Measurements from ENCODE around the gene LRRC37A2.
"Not testable (repeated sequence)": the region's sequence is repeated elsewhere in the genome, so short reads cannot be mapped to it uniquely, and the experiment has no call there.

LRRC37A2 gene

DNA sequence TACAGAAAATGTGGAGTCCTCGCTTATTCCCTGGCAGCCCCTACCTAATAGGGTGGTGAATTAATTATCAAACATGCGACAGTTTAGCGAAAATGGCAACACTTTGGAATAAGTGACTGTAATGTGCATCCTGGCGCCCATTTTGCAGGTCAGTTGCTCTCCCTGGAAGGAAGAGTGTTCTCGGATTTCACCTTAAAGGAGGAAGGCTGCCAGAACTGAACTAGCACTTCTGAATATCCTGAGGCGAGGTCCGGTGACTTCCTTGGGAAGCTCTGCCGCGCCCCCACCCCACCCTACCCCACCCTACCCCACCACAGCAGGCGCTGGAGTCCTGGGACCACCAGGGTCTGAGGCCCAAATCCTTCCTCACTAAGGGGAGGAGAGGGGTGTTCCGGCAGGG, at the start of gene LRRC37A2:
Gene LRRC37A2 (plus strand): TSS at position 301 of the 400 bp plus-strand sequence. CDS start 245 bp downstream, outside the sequence.
- not testable (repeated sequence) for DNase-seq

- not testable (repeated sequence) for DNase-seq
These were observed 44.6 kb upstream of the LRRC37A2 start for GRCh38 chr17:46467618-46468017.

GRCh38 chr17:46474489-46474888, 37.8 kb upstream of the LRRC37A2 start:
- not testable (repeated sequence) for DNase-seq

- DNase-seq: not testable (repeated sequence)
These were observed 36.7 kb upstream of the LRRC37A2 start for GRCh38 chr17:46475583-46475982.

DNA sequence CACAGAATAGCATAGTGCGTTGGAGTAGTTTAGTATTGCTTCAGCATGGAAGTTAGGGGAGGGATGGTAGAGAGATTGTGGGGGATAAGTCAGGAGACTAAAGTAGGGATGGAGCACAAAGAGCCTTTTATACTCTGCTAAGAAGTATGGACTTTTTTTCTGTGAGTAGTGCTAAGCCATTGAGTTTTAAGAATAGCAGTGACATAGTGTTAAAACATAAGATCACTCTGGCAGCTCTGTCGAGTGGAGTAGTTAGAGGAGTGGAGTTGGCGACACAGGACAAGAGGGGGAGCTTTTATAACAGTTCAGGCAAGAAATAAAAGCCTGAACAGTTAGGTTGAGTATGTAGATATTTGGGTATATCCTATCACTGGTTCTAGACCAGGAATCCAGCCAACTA, 33.4 kb upstream of the LRRC37A2 start:
- DNase-seq: not testable (repeated sequence)

DNA sequence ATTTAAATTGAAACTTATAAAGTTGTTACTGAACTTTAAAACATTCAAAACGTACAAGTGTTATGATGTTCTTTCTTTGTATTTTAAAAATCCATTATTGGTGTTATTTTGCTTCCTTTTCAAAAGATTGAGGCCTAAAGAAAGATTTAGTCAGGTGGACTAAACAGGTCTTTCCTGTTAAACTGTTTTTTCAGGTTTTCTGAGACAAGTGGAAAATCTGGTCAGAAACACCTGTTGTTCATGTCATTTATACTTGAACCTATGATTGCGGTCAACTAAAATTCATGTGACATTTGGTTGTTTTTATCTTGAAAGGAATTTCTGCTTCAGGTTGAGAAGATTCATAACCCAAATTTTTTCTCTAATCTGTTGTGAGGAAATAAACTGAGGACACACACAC, 31.0 kb upstream of the LRRC37A2 start:
- not testable (repeated sequence) for DNase-seq

DNA sequence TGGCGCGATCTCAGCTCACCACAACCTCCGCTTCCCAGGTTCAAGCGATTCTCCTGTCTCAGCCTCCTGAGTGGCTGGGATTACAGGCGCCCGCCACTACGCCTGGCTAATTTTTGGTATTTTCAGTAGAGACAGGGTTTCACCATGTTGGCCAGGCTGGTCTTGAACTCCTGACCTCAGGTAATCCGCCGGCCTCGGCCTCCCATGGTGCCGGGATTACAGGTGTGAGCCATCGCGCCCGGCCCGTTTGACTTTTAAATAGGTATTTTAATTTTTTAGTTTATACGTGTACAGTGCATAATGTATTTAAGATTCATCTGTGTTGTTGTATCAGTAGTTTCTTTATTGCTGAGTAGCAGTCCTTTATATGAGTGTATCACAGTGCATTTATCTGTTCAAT, 20.2 kb upstream of the LRRC37A2 start:
- DNase-seq: not testable (repeated sequence)

- DNase-seq: not testable (repeated sequence)
These were observed 12.7 kb upstream of the LRRC37A2 start for GRCh38 chr17:46499437-46500139.

DNA sequence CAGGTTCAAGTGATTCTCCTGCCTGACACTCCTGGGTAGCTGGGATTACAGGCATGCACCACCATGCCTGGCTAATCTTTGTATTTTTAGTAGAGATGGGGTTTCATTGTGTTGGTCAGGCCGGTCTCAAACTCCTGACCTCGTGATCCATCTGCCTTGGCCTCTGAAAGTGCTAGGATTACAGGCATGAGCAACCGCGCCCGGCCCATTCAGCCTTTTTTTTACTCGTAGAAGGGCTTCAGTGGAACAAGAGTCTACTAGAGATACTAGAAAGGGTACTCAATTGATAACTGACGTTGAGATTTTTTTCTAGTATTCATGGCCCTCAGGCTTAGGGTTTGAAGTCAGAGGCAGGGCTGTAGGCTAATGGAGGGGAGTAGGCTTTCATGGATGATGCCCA, 6.4 kb upstream of the LRRC37A2 start:
- not testable (repeated sequence) for DNase-seq

GRCh38 chr17:46534716-46535115, 22.4 kb downstream of the LRRC37A2 start:
- not testable (repeated sequence) for DNase-seq

DNA sequence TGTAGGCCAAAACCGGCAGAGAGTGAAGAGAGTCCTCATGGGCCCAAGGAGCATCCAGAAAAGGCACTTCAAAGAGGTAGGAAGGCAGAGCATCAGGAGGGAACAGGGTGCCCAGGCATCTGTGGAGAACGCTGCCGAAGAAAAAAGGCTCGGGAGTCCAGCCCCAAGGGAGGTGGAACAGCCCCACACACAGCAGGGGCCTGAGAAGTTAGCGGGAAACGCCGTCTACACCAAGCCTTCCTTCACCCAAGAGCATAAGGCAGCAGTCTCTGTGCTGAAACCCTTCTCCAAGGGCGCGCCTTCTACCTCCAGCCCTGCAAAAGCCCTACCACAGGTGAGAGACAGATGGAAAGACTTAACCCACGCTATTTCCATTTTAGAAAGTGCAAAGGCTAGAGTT, 36.3 kb downstream of the LRRC37A2 start:
- DNase-seq: not testable (repeated sequence)

GRCh38 chr17:46559155-46559554, 46.9 kb downstream of the LRRC37A2 start:
- DNase-seq: not testable (repeated sequence)

DNA sequence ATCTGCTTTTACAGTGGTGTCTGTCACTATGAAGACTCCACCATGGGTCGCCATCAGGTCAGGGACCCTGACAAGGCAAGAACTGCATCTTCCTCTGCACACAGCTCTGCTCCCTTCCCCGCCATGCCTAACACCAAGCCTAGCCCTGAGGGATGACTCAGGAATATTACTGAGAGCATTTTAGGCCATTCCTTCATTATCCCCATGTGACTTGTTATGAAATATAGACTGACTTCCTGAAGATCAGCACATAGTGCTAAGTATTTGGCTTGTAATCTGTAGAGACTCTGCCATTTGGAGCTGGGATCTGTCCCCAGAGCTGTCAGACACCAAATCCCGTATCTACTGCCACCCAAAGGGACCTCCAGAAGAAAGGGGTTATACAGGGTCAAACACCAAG, 47.8 kb downstream of the LRRC37A2 start:
- DNase-seq: not testable (repeated sequence)

DNA sequence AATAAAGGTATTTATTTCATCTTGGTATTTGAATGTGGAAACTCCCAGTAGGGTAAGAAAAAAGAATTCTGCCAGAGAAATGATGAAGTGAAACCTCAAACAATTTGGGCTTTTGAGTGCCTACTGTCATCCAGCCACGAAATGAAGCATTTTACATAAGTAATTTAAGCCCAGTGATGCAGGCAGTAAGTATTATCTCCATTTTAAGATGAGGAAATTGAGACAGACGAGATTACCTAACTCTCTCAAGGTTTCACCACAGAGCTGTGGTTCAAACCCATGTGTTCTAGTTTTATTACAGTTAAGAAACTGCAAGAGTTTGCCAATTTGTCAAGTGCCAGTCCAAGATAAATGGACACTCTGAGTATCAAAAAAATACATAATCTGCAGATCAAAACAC, 54.0 kb downstream of the LRRC37A2 start:
- DNase-seq: not testable (repeated sequence)

DNA sequence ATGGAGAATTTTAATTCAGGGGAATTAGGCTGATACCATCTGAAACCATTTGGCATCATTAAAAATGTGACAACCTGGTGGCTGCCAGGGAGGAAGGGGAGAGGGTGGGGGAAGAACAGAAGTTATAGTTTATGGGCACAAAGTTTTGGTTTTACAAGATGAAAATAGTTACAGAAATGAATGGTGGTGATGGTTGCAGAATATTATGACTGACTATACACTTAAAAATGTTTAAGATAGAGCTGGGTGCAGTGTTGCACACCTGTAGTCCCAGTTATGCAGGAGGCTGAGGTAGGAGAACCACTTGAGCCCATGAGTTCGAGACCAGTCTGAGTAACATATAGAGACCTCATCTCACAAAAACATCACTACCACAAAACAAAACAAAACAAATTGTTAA, 54.7 kb downstream of the LRRC37A2 start:
- DNase-seq: not testable (repeated sequence)

GRCh38 chr17:46571796-46572195, 59.5 kb downstream of the LRRC37A2 start:
- DNase-seq: not testable (repeated sequence)

- not testable (repeated sequence) for DNase-seq
These were observed 67.1 kb downstream of the LRRC37A2 start, which contains the start of gene ARL17A for GRCh38 chr17:46579083-46580075. Gene ARL17A, minus strand, starts transcription at chr17:46579691. Its CDS starts 3,369 bp downstream, at chr17:46576322.

DNA sequence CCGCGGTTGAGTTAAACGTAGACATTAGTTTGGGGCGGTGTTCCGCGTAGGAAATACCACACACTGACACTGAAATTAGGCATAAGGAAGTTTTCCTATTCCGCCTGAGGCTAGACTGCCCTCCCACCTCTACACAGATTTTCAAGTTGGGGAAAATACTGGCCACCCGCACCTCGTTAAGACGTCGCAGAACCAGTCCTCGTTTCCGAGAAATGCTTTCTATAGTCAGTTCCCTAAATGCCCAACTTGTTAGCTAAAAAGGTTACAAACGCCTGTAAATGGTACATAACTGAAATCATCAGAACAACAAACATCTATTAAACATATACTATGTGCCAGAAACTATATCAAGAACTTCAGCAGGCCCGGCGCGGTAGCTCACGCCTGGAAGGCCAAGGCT, 67.8 kb downstream of the LRRC37A2 start:
- not testable (repeated sequence) for DNase-seq

GRCh38 chr17:46585444-46585843, 73.2 kb downstream of the LRRC37A2 start:
- not testable (repeated sequence) for DNase-seq

GRCh38 chr17:46590157-46591146, 78.2 kb downstream of the LRRC37A2 start, which contains the start of gene NSF:
Gene NSF, plus strand, starts transcription at chr17:46590669. Its CDS starts 107 bp downstream, at chr17:46590776.
- DNase-seq: not testable (repeated sequence)

DNA sequence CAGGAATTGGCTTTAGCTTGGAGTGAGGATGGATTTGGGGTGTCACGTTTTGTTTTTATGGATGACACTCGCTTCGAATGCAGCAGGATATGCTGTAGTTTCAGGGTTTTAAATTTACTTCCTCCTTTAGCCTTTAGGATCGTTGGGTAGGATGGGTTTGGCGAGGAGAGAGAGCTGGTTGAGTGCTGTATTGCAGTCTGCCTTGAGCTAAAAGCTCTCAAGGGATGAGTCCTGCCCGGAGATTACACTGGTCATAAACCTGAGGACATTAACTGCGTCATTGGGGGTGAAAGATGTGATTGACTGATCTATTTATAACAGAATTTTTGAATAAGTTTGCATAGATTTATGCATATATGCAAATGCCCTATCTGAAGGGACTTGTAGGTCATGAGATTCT, 79.1 kb downstream of the LRRC37A2 start:
- DNase-seq: not testable (repeated sequence)

Data from DMS79 (cell line).